HG02943 (cell line): ENCODE results near the gene HNRNPLL.

Experiments
- ATAC-seq: cut with Tn5 transposase; IDR thresholded peaks from one replicate; pipeline ENCODE4 v1.9.1; 2021; ENCODE audit warnings: mild to moderate bottlenecking, low read depth, moderate library complexity; ENCODE audit not compliant: unreplicated experiment

Gene HNRNPLL

DNA sequence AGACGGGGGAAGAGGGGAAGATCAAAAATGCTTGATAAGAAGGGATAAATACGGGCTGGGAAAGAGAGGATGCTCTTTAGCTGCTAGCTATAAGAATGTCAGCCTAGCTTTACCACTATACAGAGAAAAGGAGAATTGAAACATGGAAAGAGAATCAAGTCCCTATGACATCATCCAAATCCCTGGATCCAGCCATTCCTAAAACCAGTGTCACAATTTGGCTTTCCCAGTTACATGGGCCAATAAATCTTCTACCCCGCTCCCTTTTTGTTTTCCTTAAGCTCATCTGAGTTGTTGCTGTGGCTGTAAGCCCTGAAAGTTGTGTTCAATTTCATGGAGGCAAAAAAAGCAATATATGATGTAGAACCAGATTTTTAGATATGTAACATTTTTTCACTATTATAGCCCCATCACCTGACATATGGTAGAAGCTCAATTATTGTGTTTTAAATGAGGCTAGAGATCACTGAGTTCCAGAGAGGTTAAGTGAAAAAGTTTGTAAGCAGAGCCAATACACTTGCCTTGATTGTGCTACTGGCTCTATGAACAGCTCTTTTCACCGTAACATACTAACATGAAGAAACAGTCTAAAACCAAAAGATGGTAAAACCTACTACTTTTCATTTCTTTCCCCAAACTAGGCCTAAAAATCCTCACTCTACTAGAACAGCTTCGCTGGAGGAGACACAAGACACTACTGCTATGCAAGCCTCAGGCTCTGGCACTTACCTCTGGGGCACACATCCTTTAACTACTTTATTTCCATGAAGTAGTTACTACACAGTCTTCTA, 4.3 kb downstream of the HNRNPLL start:
- ATAC-seq: no peak

DNA sequence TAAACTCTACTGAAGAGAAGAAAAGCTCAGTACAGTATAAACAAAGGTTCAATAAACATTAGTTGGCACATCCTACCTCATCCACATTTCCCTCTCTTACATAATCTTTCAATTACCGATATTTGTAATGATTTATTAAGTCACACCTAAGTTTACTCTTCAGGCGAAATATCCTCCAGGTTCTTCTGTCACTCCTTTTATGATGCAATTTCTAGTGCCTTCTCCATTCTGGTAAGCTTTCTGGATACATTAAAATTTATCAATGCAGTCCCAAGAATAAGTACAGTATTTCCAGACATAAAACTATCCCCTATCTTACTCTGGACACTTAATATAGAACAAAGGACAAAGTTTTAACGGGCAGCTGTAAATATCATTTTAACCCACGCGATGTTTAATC, 5.6 kb downstream of the HNRNPLL start:
- ATAC-seq: no peak

DNA sequence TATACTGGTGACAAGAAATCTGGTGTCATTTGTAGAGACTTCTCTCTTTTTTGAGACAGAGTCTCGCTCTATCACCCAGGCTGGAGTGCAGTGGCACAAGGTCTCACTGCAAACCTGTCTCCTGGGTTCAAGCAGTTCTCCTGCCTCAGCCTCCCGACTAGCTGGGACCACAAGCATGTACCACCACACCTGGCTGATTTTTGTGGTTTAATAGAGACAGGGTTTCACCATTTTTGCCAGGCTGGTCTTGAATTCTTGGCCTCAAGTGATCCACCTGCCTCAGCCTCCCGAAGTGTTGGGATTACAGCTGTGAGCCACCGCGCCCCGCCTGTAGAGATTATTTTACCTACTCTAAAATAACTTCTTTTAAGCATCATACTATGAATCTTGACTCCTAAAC, 6.5 kb downstream of the HNRNPLL start:
- ATAC-seq: no peak

DNA sequence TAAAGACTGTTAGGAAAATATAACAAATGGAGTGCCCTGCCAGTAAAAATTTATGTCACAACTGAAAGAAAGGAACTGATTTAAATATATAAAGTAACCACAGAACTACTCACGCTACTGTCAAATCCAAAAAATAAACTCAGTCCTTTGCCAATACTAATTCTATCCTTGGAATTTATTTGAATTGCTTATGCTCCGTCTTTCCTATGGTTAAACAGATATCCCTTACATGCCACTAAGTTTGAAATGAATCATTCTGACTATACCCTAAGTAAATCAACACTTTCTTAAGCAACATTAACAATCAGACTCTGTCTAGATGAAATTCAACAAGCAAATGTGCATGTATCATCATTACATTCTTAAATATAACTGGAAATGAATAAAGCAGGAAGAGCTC, 9.8 kb downstream of the HNRNPLL start:
- ATAC-seq: no peak

DNA sequence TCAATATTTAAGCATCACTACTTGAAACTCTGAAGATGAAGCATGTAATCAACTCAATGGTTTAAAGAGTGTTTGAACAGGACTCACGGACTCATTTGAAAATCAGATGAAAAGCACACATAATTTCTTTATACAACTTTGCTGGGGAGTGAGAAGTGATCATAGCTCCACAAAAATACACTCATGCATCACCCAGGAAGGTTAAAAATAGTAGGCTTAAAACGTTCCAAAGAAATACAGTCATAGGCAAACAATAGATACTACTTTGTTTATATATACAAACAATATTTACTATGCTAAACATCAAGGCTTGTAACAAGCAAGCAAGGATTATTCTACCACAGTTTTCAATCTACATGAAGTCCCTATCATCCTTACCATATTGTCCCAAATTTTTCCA, 11.6 kb downstream of the HNRNPLL start:
- no peak for ATAC-seq

DNA sequence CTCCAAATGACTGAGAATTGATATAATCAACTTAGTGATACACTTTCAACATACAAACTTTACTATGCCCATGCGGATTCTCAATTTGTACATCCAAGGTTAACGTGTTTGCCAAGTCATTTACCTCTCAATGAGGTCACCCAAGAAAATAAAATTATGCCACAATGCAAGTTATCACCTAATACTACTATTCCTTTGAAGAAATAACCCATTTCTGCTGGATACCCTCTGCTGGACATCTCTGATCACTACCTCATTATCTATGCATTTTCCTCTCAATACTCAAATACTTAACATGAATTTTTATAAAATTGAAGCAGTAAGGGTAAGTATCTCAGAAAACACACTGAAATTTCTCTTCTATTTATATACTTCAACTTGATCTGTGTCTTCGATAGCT, 12.7 kb downstream of the HNRNPLL start:
- ATAC-seq: no peak

DNA sequence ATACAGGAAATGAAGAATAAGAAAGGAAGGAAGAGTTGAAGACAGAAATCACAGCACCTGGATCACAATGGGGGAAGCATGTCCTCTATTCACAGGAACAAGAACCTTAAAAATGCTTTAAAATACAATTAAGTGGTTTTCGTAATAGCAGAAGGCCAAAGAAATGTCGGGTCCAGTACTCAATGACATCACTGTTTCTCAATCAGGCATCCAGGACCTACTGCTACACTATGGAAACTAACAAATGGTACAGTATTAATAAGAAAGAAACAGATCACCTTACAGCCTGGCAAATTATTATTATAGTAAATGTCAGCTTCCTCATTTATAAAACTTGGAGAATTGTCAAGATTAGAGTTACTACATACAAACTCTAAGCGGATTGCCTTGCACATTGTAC, 15.8 kb downstream of the HNRNPLL start:
- ATAC-seq: no peak

DNA sequence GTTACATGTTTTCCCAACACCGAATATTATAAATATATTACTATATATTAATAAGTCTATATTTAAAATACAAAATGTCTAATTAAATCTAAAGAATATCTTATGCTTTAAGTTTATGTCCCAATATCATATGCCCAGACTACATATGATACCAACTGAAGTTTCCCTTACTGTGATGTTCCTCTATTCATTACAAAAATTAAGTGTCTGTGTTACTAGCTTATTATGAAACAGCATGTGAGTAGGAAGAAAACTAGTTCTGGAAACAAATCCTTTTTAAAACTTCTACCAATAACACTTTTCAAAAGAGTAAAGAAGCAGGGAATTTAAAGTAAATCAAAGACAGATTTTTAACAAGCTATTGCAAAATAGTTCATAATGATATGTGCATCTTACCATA, 17.8 kb downstream of the HNRNPLL start:
- no peak for ATAC-seq

DNA sequence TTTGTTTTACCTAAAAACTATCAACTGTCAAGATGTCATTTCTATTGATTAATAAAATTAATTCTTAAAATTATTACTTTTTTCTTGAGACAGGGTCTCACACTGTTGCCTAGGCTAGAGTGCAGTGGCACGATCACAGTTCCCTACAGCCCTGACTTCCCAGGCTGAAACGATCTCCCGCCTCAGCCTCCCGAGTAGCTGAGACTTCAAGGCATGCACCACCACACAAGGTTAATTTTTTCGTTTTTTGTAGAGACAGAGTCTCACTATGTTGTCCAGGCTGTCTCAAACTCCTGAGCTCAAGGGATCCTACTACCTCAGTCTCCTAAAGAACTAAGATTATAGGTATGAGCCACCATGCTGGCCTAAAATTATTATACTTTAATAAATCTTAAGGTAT, 18.7 kb downstream of the HNRNPLL start:
- ATAC-seq: no peak

DNA sequence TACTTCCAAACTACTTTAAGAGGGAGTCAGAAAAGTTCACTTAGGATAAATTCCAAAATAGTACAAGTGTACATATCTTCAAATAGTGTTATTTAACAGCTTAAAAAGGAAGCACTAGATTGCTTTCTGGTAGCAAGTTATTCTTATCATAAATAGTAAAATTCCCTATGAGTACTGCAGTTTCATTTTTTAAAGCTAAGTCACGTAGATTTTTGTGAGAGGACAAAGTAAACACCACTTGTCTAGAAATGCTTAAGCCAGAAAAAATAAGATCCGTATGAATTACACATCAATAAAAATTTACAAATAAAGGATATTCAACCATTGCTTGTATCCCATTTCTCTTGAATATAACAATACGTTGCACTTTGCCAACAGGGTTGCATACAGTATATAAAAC, 19.2 kb downstream of the HNRNPLL start:
- ATAC-seq: no peak

DNA sequence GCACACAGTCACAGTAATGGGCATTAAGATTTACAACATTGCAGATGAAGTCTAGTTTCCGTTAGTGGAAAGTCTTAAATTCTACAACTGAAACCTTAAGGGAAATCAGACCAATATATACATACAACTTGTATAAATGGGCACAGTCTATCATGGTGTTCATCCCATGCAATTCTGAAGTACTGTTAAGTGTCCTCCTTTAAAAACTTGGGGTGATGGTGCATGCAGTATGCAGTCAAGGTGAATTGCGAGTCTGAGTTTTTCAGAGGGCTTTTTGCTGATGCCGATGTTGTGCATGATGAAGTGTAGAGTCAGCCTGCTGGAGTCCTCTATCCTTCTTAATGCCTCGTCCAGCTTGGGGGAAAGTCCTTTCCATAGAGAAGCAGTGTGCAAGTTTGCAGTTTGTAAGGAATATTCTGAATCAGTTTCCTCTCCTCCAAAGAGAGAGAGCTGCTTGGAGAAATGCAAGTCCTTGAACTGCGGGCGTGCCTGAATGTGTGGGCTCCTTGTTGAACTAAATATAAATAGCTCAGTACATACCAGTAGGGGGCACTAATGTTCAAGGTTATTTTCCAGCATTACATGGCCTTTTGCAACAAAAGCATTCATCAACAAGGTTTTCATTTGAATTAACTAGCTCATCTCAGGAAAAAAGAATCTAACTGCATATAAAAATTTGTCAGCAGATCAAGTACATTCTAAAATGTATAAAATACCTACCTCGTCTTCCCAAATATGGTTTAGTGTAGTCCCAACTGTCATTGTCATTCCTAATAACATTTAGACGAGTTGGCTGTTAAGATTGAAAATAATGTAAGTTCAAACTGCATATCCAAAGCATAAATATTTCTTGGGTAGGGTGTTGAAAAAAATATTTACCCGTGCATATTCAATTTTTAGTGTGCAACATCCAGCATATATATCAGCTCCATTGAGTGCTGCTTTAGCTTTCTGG, 21.3 kb downstream of the HNRNPLL start:
- no peak for ATAC-seq

DNA sequence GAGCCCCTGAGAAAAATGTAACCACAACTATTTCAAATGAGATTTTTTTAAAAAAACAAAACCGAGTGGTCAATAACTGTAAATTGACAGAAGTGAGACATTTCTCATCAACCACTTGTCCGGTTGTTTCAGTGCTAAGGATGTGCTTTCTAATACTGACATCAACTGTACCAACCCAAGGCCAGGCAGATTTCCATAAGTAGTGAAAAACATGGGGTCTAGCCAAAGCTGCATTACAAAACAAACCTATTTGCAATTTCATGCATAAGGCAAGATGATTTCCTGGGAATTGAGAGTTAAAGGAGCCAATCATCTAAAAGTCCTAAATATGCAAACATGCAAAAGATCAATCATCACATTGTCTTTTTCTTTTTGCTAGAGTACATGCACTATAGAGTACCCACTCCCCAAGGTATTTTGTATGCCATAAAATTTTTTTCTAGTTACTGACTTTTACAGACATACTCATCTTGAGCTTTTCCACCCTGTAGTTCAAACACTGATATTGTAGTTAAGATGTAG, 22.6 kb downstream of the HNRNPLL start:
- ATAC-seq: no peak

DNA sequence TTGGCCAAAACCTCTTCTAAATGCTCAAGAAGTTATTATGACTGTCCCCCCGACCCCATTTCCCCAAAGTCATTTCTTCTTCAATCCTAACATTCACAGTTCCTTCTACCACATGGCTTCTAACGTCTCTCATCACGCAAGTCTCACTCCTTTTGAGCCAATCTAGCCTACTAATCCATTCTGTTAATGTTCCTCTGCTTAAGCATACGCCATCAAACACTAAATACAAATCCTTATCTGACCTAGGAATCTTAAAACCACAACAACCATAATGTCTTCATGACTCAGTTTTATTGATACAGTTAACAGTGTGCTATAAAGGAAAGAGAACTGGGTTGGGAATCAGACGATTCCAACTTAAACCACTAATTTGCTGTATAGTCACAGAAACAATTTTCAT, 23.9 kb downstream of the HNRNPLL start:
- ATAC-seq: no peak

DNA sequence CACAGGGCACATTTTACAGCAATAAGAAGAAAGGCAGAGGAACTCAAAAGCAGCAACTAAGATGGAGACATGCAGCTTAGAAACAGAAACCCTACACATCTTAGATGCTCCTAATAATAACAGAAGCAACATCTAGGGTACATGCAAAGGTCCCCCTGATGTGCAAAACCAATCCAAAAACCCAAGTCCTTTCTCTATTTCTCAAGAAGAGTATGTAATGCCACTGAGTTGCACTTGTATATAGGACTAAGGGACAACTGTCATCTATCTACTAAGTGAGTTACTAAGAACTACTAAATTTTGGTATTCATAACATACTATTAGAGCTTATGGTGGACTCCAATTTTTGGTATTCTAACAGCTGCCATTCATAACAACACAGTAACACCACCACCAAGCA, 28.4 kb downstream of the HNRNPLL start:
- no peak for ATAC-seq

DNA sequence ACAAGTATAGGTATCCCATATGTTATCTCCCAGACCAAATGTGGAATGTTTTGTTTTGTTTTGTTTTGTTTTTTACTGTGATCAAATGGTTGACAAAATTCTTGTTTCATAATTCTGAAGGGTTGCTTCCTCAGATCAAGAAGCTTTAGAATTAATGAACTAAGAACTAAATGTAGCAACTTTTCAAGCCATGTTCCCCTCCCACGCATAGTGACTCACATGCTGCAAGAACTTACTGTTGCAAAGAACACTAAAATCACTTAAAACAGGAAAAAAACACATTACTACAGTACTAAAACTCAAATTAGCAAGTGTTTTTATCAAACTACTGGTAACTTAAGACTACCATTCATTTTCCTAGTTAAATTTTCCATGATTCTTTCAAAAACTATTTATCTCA, 30.6 kb downstream of the HNRNPLL start:
- no peak for ATAC-seq

DNA sequence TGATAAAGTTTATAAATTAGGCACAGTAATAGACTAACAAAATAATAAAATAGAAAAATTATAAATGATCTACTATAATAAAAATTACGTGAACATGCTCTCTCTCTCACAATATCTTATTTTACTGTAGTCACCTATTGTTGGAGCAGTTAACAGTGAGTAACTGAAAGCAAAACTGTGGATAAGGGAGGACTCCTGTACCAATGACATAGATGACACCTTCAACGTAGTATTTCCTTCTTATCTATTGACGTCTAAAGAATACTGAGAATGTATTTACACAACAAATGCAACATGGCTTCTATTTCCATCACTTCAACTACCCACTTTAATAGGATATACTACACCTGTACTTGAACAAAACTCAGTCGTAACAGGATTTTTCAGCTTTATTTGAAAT, 31.5 kb downstream of the HNRNPLL start:
- ATAC-seq: no peak

DNA sequence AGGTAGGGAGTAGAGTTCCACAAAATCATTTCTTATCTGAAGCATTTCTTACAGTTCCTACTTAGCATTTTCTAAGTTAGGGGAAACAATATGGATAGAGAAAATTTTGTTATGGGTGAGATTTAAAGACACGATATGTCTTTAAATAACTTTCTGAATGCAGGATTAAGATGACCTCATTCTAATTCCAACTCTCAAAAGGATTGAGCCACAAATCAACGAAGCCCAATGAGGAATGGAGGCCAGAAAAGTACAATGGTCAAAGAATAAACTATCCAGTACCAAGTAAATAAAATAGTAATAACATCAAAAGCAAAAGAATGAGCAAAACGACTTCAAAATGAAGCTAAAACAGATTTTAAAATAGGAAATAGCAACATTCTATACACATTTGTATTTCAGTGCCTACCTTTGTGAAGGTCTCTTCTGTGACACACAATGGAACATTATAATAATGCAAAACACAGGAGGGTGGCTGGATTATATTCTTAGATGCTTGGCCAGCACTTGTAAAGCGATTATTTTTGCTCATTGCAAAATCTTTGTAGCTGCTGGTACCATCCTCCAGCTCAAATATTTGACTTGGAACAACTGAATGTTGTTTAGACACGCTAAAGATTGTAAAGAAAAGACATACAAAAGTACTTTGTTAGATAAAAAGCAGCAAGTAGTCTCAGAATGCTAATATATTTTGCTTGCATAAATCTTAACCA, 33.8 kb downstream of the HNRNPLL start:
- ATAC-seq: no peak

DNA sequence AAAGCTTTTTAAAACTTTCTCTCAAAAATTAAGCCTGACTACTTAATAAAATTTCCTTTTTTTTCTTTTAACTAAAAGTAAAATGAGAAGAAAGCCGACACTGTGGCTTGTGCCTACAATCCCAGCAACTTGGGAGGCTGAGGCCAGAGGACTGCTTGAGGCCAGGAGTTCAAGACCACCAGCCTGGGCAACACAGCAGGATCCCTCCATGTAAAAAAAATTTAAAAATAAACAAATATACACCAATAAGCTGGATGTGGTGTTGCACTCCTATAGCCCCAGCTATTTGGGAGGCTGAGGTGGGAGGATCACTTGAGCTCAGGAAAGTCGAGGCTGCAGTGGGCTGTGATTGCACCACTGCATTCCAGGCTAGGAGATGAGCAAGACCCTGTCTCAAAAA, 37.4 kb downstream of the HNRNPLL start:
- no peak for ATAC-seq

DNA sequence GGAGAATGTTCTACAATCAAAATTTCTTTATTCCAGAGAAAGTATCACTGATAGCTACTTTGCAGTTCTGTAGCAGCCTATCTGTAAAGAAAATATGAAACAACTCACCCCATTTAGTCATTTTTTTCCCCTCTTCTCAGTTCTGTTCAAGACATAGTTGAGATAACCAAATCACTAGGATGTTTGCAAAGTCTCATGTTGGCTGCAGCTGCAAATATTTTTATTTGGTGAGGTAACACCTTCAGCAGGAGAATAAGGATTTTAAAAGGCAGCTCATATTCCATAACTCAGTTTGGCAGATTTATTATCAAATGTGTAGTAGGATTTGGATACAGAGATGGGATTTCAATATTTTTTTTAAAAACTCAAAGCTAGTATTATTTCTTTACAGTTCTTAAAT, 41.0 kb downstream of the HNRNPLL start:
- no peak for ATAC-seq

DNA sequence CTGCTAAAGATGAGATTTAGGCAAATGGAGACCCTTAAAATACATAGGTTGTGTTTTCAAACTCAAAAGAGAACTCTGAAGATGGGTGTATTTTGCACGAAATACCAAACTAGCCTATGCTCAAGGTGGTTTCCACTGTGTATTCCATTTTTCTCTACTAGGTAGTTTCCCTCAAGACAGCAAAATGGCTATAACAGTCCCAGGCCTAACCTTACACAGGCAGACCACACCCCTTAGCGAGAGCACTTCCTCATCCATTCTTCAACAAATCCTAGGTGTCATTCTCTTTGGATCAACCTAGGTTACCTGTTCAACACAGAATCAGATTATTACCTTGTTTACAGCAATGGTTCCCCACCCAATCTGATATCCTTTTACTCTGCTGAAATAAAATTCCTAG, 42.6 kb downstream of the HNRNPLL start:
- no peak for ATAC-seq

DNA sequence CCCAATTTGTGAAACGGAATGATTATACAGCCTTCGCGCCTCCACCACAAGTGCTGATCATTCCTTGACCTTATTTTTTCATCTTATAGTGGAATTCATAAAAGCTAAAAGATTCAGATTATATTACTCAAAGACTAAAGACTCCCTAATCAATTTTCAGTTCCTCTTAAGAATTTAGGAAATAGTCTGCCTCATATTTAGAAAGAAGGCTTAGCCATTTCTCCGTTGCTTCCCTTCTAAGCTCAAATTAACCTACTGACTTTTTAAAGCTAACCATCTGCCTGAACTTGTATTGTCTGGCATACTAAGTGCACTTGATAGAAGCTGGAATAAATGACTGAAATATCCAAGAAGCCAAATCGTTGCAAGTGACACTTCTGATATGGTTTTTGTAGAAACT, 44.7 kb downstream of the HNRNPLL start:
- no peak for ATAC-seq
